CD1c-positive myeloid dendritic cell (primary cell): ENCODE measurements around the gene RNASEL.
"Not testable (repeated sequence)": the region's sequence is repeated elsewhere in the genome, so short reads cannot be mapped to it uniquely, and the experiment has no call there.

Experiments used
- DNase-seq: peaks from one replicate; pipeline ENCODE4 v3.0.0-alpha.2; 2016; ENCODE audit errors: extremely low spot score

RNASEL gene

DNA sequence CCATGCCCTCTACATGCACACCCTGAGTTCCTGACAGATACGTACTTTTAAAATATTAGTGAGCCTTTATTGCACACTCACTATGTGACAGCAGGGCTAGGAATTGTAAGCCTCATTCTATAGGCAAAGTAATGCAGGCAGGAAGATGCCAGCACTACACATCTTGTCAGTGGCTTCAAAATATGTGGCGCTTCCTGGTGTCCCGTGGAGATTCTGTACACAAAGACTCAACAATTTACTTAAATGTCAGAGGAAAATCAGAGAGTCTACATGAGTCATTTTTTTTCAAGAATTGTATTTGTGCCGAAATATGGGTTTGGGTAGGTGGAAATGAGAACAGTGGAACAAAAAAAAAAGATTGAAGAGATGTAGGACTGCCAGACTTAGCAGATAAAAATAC lies 27.6 kb downstream of the RNASEL start:
- no peak for DNase-seq

DNA sequence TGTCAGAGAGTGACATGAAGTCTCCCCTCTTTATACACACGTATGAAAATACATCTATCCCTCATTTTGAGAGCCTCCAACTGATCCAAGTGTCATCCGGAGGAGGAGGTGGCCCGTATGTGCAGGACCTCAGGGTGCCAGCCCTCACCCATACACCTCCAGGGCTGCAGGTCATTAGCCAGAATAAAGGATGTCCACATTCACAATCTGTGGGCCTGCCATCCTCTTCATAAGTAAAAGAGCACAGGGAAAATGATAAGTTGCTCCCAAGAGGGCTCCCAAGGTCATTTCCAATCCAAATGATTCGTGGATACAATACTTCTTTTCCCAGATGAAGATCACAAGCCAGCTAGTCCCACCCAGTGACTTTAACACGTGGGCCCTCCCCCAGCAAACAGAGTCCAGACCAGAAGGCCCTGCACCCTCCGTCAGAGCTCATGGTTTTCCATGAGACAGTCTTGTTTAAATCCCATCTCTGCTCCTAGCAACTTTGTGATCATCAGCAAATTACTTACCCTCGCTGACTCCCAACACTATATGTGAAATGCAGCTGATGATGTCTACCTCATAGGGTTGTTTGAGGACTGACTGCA lies 28.6 kb downstream of the RNASEL start:
- no peak for DNase-seq

DNA sequence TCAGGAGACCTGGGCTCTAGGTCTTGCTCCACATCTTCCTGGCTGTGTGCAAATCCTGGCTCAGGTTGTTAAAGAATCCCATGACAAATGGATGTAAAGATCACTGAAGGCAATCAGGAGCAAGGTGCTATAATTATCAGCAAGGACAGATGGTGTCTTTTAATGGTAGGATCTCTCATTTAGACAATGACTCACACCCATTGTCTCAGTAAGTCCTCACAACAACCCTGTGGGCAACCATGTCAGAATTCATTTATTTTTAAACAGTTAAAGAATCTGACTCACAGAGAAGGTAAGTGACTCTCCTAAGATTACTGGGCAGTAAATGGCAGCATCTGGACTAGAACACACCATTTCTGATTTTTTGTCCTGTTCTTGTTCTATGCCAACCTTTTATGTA lies 32.8 kb downstream of the RNASEL start:
- DNase-seq: no peak

DNA sequence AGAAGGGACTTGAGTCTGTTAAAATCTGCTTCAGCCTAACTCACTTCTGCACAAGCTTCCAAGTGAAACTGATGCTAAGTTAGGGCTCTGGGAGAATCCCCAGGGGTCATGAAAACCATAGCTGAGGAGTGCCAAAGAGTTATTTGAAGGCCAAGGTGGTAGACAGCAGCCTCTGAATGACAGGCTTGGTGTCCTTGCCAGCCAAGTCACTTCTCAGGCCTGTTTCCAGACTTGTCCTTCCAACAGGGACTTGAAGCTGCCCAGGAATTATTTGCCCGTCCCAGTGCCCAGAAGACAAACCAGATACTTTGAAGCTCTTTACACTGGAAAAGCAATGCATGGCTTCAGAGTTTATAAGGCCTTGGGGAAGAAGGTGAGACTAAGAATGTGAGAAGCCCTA lies 33.6 kb downstream of the RNASEL start:
- no peak for DNase-seq

DNA sequence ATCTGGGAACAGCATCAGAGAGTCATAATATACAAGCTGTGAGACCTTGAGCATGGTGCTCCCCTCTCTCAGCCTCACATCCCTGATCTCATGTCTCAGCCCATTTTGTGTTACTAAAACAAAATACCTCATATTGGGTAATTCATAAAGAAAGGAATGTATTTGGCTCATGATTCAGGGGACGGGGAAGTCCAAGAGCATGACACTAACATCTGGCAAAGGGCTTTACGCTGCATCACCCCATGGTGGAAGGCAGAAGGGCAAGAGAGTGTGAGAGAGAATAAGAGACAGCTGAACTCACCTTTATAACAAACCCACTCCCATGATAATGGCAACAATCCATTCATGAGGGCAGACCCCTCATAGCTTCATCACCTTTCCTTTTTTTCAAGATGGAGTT lies 36.5 kb downstream of the RNASEL start:
- no peak for DNase-seq

DNA sequence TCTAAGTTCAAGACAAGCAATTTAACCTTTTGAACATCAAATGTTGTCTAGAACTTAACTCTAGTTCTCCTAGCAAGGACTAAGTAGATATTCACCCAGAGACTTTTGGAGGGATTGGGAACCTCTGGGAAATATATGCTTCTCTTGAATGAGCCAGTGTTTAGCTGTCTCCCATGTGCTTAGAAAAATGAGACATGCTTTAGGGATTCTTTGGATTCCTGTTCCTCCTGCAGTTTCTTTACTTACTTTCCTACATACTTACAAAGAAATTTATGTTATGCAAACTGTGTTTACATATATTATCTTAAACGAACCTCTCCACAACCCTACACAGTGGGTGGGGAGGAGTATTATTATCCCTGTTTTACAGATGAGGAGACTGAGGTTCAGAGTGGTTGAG lies 39.2 kb downstream of the RNASEL start:
- no peak for DNase-seq

DNA sequence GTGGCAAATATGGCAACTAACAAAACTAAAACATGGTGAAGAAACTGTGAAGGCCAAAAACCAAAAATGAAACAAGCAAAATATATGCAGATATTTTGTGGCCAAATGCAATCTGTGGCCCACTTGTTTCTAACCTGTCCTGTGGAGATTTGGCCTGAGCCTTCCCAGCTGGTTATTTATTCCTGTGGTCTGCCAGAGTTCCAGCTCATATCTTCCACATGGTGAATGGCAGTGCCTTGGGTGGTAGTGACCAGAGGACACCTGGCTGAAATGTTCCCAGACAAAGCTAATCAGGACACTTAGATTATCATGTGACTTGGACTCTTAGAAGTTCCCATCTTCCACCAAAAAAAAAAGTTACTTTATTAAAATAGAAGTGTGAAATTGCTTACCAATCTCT lies 39.7 kb downstream of the RNASEL start:
- DNase-seq: no peak

DNA sequence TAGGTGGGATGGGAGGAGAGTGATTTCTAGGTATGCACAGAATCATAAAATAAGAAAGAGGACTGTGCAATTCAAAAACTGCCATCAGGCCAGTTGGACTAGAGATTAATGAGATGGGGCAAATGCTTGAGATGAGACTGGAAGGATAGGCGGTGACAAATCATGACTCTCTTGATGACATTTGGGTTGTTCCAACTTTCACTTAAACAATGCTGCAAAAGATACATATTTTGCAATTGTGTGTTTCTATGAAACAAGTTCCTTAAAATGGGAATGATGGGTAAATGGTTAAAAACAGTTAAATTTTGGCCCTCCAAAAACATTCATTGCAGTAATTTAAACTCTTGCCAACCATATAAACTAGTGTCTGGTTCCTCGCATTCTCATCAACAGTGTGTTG lies 55.2 kb downstream of the RNASEL start:
- no peak for DNase-seq

DNA sequence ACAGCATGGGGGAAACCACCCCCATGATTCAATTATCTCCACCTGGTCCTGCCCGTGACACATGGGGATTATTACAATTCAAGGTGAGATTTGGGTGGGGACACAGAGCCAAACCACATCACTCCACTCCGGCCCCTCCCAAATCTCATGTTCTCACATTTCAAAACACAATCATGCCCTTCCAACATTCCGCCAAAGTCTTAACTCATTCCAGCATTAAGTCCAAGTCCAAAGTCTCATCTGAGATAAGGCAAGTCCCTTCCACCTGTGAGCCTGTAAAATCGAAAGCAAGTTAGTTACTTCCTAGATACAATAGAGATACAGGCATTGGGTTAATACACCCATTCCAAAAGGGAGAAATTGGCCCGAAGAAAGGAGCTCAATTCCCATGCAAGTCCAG lies 60.9 kb downstream of the RNASEL start:
- not testable (repeated sequence) for DNase-seq

DNA sequence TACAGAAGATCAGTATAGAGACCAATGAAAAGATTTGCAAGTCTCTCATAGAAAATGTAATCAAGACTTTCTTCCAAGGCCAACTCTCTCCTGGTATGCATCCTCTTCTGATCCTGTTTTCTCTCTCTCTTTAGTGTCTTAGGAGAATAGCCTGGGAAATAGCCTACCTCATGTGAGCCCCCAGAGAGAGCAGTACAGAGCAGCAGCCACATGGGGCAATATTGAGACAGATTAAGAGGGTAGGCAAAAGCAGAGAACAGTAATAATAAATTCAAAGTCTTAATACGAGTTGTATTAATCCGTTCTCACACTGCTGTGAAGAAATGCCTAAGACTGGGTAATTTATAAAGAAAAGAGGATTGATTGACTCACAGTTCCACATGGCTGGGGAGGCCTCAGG lies 61.4 kb downstream of the RNASEL start:
- DNase-seq: no peak

DNA sequence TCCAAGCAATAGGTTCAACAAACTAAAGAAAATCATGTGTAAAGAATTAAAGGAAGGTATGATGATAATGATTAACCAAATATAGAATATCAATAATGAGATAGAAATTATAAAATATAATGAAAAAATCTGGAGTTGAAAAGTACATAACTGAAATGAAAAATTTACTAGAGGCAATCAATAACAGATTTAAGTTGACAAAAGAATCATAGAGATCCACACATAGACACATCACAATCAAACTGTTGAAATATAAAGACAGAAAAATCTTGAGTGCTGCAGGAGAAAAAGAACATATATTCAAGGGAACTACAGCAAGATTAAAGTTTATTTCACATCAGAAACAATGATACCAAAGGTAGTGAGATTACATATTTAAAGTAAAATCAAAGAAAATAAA lies 63.7 kb downstream of the RNASEL start:
- no peak for DNase-seq
